SK-N-MC (cell line): Measurements from ENCODE around the gene TMEM138.

Experiments
- EZH2 ChIP-seq: fragments of 200-600 bp; sonication (generic); IDR thresholded peaks from one replicate; pipeline ENCODE4 v1.6.1; 2017; ENCODE audit warnings: antibody characterized with exemption
- FOXP2 ChIP-seq: optimal IDR thresholded peaks from 2 replicates; pipeline ENCODE3; 2011; ENCODE audit warnings: mild to moderate bottlenecking, moderate library complexity; ENCODE audit not compliant: insufficient read depth; ENCODE audit errors: extremely low read length, control extremely low read depth
- POLR2AphosphoS5 ChIP-seq: IDR thresholded peaks from 2 replicates; pipeline ENCODE4 v1.6.1; 2012; ENCODE audit warnings: mild to moderate bottlenecking, low read depth, low read length, borderline replicate concordance

- TF ChIP-seq POLR2AphosphoS5 (no peak), EZH2 (no peak), FOXP2 (no peak)
Measured at GRCh38 chr11:61335355-61335710, 26.8 kb upstream of the TMEM138 start.
